NCI-H1092 treated with DMSO at 0.1 percent for 48 hours (cell line): ENCODE results near the gene ATG2A.

ENCODE experiments used
- DNase-seq: peaks from one replicate; lab custom pipeline; 2025; lab: John Stamatoyannopoulos, UW

The ATG2A gene

DNA sequence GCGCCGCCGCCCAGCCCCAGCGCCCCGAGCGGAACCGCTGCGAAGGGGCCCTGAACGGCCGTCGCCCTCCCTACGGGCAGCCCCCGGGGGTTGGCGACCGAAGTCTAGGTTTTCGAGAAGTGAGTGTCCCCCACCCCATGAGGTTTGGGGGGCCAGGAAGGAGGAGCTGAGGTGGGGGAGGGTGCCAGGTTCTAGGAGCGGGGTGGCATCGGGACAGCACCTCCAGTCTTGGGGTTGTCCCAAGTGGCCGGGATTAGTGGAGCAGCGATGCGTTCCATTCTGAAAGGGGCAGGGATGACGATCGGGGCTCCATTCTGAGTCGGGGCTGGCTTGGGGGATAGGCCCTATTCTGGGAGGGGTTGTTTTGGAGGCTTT, 7.9 kb upstream of the ATG2A start:
- DNase-seq: no peak

DNA sequence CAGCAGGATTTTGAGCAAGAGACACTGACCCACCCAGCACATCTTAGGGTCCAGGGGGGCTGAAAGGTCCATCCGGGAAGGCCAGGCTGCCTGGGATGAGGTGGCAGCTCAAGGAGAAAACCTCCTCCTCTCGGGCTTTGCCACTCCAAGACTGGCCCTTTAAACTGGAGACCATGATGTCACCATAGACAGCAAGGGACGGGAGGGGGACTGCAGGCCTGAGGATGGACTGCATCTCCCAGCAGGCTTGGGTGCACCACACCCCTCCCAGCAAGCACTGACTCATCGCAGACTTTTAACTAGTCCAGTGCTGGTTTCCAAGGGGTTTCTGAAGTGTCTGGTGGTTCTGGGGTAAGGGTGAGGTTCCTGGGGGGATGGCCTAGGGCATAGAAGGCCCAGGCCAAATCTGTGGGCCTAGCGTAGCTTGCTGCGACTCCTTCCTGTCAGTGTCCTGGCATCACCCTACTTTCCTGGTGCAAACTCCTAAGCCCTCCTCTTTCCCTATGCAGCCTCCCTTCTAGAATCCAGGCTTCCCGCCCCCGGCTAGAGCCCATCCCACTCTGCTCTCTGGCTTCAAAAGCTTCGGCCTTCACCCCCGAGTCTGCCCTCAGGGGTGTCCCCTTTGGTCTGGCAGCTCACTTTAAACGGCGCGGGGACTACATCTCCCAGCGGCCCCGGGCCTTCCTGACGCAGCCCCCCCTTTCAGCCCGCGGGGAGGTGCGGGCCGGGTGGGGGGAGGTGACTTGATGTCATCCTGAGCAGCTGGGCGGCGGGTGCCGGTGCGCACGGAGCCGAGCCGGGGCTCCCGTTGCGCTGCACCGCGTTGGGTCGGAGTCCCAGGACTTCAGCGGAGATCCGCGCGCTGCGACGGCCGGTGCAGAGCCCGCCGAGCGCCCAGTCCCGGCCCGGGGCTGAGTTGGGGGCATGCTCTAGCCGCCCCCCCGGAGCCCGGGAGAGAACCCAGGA, 7.2 kb upstream of the ATG2A start, which contains the start of gene PPP2R5B:
Gene PPP2R5B (plus strand): TSS at position 746 of the 966 bp plus-strand sequence. CDS start 1,046 bp downstream, outside the sequence.
- peak; percentile 62 for DNase-seq

DNA sequence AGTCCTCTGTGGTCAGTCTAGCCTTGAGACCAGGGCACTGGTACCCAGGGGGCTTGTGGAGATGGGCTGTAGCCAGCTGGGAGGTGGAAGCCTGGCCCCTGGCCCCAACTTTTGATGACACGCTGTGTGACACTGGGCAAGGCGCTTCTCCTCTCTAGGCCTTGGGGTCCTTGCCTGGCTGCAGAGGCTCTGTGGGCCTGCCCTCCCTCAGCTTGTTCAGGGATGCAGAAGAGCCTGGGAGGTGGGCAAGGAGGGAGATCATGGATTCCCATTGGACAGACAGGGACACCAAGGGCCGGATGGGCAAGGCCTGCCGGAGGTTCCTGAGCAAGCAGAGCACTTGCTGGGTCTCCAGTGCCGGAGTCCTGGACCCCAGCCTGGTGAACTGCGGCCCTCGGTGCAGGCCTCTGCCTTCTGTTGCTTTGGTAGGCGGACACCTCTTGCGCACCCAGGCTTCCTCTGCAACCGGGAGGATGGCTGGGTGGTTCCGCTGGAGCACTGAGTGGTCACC, 6.2 kb upstream of the ATG2A start:
- DNase-seq: no peak

DNA sequence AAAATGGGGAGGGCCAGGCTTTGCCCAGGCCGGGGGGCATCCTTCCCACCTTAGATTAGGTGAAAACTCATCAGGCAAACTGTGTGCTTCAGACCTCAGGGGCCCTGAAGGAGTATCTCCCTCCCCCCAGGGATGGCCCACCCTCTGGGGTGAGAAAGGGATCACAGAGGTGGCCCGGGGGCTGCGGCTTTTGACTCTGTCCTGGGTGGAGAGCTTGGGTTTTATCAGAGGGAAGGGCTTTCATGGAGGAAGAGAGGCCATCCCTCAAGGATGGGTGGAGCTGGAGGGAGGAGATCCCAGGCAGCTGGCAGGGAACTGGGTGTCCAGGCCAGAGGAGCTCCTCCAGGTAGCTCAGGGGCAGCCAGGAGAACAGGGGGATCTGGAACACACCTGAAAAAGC, 4.4 kb upstream of the ATG2A start:
- DNase-seq: no peak

DNA sequence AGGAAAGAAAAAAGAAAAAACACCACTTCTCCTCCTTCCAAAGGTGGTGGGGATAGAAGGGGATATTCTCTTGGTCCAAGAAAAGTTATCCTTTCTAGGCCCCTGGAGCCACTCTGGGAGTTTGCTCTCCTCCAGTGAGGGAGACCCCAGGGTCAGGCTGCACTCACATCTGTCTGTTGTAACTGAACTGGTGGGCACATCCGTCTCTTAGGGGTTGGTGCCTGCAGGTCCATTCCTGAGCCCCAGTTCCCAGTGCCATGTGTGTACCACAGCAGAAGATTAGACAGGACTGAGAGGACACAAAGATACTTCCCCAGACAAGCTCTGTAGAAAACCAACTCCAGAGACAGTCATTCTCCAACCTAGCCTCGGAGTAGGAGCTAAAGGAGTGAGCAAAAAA, 3.1 kb upstream of the ATG2A start:
- DNase-seq: no peak

DNA sequence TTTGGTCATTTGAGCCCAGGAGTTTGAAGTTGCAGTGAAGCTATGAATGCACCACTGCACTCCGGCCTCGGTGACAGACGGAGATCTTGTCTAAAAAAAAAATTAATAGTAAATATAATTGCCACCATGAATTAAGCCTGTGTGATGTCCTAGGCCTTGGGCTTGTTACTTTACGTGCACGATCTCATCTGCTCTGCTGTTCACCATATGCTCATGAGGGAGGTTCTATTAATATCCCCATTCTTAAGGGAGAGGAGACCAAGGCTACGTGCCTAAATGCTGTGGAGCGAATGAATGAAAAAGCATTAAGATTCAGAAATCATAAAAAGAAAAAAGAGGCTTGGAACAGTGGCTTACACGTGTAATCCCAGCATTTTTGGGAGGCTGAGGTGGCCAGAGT, 2.6 kb upstream of the ATG2A start:
- no peak for DNase-seq

DNA sequence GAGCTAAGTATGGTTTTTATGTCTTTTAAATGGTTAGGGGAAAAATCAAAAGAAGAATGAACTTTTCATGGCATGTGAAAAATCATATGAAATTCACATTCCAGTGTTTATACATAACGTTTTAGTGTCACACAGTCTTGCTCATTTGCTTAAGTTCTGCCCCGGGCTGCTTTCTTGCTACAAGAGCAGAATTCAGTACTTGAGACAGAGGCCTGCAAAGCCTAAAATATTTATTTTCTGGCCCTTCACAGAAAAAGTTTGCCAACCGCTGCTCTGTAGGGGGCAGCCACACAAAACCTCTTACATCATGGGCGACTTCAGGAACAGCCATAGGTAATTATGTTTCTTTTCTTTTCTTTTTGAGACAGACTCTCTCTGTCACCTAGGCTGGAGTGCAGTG, 1.0 kb upstream of the ATG2A start:
- DNase-seq: peak; percentile 10

DNA sequence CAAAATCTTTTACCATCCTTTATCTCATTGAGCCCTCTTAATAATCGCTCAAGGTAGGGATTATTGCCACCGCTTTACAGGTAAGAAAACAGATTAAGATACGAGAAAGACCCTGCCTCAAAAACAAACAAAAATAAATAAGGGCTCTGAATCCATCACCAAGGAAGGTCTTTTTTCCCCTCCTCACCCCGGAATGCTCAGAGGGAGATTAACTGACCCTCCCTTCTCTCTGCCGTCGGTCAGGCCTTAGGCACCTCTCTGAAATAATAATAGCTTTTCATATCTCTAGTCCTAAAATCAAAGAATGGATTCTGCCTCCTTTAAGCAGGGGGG, 620 bp upstream of the ATG2A start:
- no peak for DNase-seq

DNA sequence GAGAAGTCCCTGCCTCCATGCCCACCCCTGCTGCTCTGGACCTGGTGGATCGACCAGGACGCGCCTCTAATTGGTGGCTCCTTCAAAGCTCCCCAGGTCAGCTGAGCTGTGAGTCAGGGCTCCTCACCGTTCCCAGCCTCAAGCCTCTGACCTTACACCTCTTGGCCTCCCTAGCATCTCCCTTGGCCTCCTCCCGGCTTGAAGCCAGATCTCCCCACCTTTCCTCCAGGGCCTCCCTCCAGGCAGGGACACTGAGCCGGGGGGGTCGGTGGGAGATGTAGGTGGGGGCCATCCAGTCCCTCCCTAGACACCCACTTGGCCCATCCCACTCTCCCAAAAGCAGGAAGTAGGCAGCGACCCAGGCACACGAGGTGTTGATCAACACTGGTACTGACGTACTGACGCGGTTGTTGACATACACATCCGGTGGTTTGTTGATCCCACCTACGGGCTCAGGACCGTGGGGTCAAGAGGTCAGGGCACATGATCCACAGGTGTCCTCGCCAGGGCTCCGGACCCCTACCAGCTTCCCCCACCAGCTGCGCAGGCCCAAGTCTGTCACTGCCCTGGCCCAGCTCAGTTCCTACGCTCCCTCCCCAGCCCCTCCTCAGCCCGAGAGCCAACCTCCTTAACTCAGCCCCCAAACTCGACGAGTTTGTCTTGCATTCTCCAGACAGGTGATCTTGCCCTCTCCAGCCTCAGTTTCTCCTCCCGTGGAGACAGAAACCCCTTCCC, 802 bp downstream of the ATG2A start:
- DNase-seq: peak; percentile 30

DNA sequence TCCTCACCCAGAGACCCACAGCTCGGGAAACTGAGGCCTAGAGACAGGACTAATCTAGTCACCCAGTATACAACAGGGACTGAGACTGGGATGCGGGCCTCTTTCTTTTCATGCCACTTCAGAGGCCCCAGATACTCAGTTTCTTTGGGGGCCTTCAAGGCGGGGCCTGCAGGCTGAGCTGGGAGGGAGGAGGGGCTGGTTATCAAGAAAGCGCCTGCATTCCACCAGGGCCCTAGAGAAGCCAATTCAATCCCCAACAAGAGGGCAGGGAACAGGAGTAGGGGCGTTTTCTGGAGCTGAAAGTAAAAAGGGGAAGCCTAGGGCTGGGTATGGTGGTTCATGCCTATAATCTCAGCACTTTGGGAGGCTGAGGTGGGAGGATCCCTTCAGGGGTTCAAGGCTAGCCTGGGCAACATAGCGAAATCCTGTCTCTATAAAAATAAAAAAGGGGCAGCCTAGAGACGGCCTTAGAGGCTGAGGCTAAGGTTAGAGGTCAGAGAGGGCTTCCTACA, 1.6 kb downstream of the ATG2A start:
- no peak for DNase-seq

DNA sequence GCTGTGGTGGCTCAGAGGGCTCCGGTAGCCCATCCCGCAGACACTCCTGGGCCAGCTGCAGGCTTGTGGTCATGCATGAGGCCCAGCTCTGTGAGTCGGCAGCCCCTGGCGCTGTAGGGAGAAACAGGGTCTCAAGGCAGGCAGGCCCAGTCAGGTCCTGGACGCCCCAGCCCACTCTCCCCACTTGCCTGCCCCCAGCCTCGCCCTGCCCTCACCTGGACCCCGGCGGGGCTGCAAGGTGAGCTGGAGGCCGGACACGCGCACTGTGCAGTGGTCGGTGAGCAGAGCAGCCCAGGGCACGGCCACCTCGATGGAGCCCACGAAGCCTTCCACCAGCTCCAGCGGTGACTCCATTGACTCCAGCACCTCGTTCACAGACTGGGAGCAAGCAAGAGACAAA, 2.9 kb downstream of the ATG2A start:
- DNase-seq: no peak

DNA sequence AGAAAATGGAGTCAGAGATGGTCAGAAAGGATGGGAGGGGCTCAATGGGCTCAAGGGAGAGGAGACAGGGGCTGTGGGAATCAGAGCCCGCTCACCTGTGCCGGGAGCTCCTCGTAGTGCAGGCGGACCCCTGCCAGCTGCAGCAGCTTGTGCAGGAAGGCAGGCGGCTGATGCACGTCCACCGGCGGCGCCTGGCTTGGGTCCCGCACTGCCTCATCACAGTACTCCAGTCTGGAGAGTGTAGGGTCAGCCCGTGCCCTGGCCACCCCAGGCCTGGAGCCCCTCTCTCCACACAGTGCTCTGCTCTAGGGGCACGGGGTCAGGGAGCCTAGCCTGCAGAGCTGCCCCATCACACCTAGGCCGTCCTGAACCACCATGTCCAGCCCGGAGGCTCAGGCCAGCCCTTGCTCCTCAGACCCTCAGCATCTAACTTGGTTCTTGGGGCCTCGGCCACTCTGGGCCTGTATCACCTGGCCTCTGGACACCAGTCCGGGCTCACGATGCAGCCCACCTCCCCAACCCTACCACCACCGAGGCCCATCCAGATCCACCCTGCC, 3.8 kb downstream of the ATG2A start:
- DNase-seq: no peak

DNA sequence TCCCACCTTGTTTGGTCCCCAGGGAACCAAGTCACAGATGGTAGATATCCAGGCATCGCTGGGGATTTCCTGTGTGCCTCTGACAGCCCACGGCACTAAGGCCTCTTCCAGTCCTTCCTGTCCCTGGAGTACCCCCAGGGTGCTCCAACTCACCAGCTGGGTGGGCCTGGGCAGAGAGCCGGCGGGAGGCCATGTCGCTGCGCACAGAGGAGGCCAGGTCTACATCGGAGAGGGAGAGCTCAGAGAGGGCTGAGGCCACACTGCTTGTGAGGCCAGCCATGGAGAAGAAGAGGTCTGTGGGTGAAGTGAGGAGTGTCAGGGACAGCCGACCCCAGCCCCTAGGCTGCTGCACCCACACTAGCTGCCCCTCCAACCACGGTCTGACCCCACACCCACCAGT, 5.3 kb downstream of the ATG2A start:
- DNase-seq: no peak

DNA sequence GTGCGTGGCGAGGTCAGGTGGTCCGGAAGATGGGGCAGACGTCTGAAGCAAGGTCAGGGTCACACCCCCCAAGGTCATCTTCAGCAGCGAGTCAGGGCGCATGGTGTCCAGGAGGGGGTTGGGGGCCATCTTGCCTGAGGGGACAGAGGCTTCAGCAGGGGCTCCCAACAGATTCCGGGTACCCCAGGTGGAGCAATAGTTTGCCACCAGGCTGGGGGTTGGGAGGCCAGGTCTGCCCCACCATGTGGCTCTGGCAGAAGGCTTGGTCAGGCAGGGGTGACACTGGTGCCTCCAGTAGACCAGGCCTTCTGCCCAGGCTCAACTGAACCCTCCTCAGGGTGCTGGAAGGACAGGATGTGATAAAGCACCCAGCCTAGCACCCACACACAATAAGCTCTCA, 5.9 kb downstream of the ATG2A start:
- no peak for DNase-seq

DNA sequence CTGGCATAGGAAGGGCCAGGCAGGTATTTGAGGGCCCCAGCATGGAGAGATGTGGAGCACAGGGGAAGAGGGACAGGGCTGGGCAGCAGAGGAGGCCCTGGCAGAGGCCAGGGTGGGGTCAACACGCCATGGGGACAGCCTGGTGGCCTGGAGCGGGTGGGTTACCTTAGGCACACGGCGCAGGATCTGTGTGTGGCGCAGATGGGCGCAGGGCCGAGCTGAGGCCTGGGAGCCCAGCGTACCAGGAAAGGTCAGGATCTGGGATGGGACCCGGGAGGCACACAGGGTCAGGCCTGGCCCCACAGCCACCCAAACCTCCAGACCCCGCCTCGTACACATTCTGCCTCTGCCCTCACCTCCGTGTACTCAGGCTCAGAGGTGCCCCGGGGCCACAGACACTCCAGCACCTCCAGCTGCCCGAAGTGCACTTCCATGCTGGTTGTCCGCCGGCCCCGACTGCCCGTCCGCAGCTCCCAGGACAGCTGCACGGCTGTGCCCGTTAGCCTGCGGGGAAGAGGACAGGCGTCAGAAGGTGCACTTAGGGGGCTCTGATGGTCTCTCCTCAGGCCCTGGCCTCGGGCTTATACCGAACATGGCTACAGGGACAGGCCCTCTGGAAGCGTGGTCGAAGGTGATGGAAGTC, 6.4 kb downstream of the ATG2A start:
- DNase-seq: no peak

DNA sequence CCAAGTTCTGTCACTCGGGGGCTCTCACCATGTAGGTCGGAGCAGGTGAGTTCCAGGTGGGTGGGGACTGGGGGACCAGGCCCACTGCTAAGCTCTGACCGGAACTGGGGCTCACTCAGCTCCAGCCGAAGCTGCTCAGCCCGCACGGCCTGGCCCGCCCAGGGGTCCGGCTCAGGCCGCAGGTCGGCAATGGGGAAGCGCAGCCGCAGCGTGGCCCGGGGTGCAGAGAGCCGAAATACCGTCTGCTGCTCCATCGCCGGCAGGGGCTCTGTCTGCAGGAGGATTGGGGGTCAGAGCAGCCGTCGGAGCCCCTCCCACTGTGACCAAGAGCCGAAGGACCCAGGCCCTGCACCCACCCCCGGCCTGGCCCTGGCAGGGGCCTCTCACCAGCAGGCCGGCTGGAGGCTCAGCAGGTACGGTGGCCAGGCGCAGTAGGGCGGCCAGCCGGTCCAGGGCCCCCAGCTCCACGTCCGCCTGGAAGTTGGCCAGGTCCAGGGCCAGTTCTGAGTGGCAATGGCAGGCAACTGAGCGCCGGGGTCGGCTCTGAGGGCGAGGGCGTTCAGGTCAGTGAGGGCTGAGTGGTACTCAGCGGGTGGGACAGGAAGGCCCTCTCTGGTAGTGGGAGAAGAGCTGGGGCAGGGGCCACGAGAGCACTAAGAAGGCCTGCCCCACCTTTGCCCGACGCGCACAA, 7.2 kb downstream of the ATG2A start:
- DNase-seq: no peak

DNA sequence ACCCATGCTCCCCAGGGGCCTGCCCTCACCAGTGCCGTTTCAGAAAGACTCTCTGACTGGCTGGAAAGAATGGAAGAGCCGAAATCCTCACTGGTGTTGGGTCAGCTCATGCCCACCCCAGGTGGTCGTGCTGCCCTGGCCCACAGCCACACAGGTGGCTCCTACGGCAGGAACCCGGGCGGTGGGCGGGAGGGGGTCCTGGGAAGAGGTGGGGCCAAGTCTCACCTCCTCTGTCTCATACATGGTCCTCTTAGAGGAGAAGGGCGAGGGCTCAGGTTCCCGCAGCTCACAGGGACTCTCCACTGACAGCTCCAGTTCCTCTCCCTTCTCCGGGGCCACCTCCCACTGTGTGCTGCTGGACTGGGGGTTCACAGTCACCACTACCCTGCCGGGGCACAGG, 8.2 kb downstream of the ATG2A start:
- DNase-seq: no peak

DNA sequence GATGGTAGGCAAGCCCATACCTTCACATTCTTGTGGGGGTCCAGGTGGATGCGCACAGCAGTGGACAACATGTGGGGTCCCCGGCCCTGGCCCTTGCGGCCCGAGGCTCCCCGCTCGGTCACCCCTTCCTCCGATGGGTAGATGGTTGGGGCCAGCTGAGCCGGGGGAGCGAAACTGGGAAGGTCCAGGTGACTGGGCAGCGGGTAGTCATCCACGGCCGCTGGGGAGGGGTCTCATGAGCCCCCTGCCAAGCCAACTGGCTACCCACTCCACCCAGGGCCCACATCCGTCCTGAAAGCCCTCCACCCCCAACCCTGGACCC, 10.7 kb downstream of the ATG2A start:
- DNase-seq: no peak

DNA sequence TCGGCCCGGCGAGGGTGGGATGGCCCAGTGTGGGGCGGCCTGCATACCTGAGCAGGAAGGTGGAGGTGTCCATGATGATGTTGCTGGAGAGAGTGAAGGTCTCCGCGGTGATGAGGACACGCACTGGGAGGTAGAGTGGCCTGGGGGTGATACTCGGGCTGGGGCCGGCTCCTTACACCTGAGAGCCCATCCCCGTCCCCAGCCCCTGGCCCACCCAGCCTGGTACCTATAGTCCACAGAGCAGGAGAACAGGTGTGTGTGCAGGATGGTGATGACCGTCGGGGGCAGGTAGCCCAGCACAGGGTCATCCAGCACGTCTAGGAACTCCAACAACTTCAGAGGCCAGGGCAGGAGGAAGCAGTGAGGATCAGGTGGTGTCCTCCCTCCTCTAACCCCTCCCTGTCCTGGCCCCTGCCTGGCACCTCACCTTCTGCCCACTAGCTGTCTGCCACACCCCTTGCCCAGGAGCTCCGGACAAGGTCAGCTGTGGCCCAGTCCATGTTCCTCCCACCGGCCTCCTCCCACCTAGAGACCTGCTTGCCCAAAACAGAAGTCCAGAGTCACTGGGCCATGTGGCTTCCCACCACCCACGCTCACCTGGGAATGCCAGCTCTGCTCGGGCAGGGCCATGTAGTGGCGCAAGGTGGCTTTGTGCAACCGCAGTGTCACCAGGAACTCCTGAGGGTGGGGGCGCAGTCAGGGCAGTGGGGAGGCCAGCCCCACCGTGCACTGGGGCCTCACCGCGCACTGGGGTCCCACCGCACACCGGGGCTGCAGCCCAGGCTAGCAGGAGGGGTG, 11.3 kb downstream of the ATG2A start:
- no peak for DNase-seq

DNA sequence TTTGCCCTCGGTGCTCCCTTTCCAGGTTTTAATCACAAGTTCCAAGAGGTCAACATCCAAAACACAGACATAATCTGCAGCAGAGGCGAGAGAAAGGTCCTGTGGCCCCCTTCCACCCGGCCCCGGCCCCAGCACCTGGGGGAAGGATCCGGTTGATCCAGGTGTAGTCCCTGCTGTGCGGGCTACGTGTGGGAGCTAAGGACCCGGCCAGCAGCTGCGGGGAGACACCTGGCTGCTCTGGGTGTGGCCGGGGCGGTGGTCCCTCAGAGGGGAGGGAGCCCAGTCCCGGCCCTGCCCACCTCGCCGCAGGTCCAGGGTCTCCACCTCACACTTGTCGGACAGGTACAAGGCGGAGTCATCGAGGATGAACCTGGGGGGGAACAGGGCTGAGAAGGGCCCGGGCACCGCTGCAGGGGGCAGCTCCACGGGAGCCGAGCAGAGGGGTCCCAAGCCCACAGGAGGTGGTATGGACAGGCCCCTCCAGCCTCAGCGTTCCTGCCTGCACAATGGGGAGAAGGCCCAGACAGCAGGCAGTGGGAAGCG, 13.6 kb downstream of the ATG2A start:
- DNase-seq: no peak
